ENCODE results near the gene COPB2.
A peak's percentile ranks its signal among the peaks of the same experiment; 100 is the strongest.
"Not testable (repeated sequence)": the region's sequence is repeated elsewhere in the genome, so short reads cannot be mapped to it uniquely, and the experiment has no call there.

The COPB2 gene

GRCh38 chr3:139389552-139390368 lies at the start of gene COPB2:
TSS of gene COPB2 (minus strand) at chr3:139389647. CDS start at chr3:139389550, 97 bp downstream.
- DNase-seq (ENCODE audit: low read depth) = peak; percentile 96

GRCh38 chr3:139434764-139435307 lies 45.4 kb upstream of the COPB2 start:
- no peak for DNase-seq (ENCODE audit: low read depth)

GRCh38 chr3:139434228-139434627 lies 44.8 kb upstream of the COPB2 start:
- no peak for DNase-seq (ENCODE audit: low read depth)

GRCh38 chr3:139433089-139433488 lies 43.6 kb upstream of the COPB2 start:
- no peak for DNase-seq (ENCODE audit: low read depth)

GRCh38 chr3:139430493-139430892 lies 41.0 kb upstream of the COPB2 start:
- no peak for DNase-seq (ENCODE audit: low read depth)

- DNase-seq (ENCODE audit: low read depth) = no peak
Observed at GRCh38 chr3:139427283-139428060, 38.0 kb upstream of the COPB2 start.

- no peak for DNase-seq (ENCODE audit: low read depth)
Observed at GRCh38 chr3:139425745-139426400, 36.4 kb upstream of the COPB2 start.

- DNase-seq (ENCODE audit: low read depth) = no peak
Observed at GRCh38 chr3:139423232-139423631, 33.8 kb upstream of the COPB2 start.

GRCh38 chr3:139421460-139421859 lies 32.0 kb upstream of the COPB2 start:
- no peak for DNase-seq (ENCODE audit: low read depth)

- DNase-seq (ENCODE audit: low read depth) = no peak
Observed at GRCh38 chr3:139421040-139421439, 31.6 kb upstream of the COPB2 start.

- no peak for DNase-seq (ENCODE audit: low read depth)
Observed at GRCh38 chr3:139418144-139418543, 28.7 kb upstream of the COPB2 start.

- DNase-seq (ENCODE audit: low read depth) = no peak
Observed at GRCh38 chr3:139416275-139416674, 26.8 kb upstream of the COPB2 start.

- DNase-seq (ENCODE audit: low read depth) = no peak
Observed at GRCh38 chr3:139414608-139415224, 25.3 kb upstream of the COPB2 start.

GRCh38 chr3:139412891-139413290 lies 23.4 kb upstream of the COPB2 start:
- DNase-seq (ENCODE audit: low read depth) = not testable (repeated sequence)

GRCh38 chr3:139401155-139401554 lies 11.7 kb upstream of the COPB2 start:
- not testable (repeated sequence) for DNase-seq (ENCODE audit: low read depth)

GRCh38 chr3:139396707-139397106 lies 7.3 kb upstream of the COPB2 start:
- DNase-seq (ENCODE audit: low read depth) = no peak

- no peak for DNase-seq (ENCODE audit: low read depth)
Observed at GRCh38 chr3:139394116-139394515, 4.7 kb upstream of the COPB2 start.

GRCh38 chr3:139388821-139389551 lies 461 bp downstream of the COPB2 start:
- peak; percentile 18 for DNase-seq (ENCODE audit: low read depth)

- no peak for DNase-seq (ENCODE audit: low read depth)
Observed at GRCh38 chr3:139388077-139388476, 1.4 kb downstream of the COPB2 start.

GRCh38 chr3:139382291-139382690 lies 7.2 kb downstream of the COPB2 start:
- not testable (repeated sequence) for DNase-seq (ENCODE audit: low read depth)

GRCh38 chr3:139380575-139380974 lies 8.9 kb downstream of the COPB2 start:
- no peak for DNase-seq (ENCODE audit: low read depth)
